HG02973 (cell line): ENCODE measurements around the gene MTLN.
"Not testable (repeated sequence)": the region's sequence is repeated elsewhere in the genome, so short reads cannot be mapped to it uniquely, and the experiment has no call there.

Experiments used
- ATAC-seq: cut with Tn5 transposase; IDR thresholded peaks from one replicate; pipeline ENCODE4 v1.9.1; 2021; ENCODE audit warnings: moderate library complexity; ENCODE audit not compliant: unreplicated experiment

MTLN gene

GRCh38 chr2:110204408-110205385, 7.7 kb downstream of the MTLN start, which contains the start of gene NPHP1:
TSS of gene NPHP1 (minus strand) at chr2:110205013. CDS start at chr2:110204968, 45 bp downstream.
- peak; percentile 91 for ATAC-seq

DNA sequence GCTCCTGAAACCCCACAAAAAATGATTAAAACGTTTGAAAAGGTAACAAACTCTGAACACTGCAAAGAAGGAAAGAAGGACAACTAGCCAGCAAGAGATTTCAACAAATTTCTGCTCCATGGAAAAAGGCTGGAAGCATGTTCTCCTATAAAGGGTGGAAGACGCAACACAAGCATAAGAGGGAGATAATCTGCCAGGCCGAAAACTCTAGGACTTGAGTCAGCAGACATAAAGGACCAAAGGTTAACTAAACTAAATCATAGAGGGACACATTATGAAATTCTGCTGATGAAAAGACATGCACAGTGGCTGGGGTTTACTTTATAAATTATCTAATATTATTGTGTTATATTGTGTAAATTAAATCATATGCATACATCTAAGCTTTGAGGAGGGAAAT, 14.3 kb downstream of the MTLN start:
- ATAC-seq: no peak

- ATAC-seq: no peak
Observed at GRCh38 chr2:110197452-110197851, 14.9 kb downstream of the MTLN start.

DNA sequence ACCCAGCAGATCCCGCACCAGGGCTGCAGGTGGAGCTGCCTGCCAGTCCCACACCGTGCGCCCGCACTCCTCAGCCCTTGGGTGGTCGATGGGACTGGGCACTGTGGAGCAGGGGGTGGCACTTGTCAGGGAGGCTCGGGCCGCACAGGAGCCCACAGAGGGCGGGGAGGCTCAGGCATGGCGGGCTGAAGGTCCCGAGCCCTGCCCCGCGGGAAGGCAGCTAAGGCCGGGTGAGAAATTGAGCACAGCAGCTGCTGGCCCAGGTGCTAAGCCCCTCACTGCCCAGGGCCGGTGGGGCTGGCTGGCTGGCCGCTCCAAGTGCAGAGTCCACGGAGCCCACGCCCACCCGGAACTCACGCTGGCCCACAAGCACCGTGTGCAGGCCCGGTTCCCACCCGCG, 22.2 kb downstream of the MTLN start:
- not testable (repeated sequence) for ATAC-seq

- ATAC-seq: no peak
Observed at GRCh38 chr2:110182449-110182848, 29.9 kb downstream of the MTLN start.

GRCh38 chr2:110180036-110180435, 32.3 kb downstream of the MTLN start:
- no peak for ATAC-seq

DNA sequence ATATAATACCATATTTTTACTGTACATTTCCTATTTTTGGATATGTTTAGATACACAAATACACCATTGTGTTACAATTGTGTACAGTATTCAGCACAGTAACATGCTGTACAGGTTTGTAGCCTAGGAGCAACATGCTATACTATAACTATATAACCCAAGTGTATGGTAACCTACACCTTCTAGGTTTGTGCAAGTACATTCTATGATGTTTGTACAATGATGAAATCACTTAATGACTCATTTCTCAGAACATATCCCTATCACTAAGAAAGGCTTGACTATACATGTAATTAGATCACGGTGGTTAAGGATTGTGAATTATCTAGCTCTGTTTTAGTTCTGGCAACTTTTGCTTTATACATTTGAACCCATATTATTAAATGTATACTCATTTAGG, 38.8 kb downstream of the MTLN start:
- no peak for ATAC-seq

GRCh38 chr2:110172506-110172905, 39.8 kb downstream of the MTLN start:
- ATAC-seq: no peak

DNA sequence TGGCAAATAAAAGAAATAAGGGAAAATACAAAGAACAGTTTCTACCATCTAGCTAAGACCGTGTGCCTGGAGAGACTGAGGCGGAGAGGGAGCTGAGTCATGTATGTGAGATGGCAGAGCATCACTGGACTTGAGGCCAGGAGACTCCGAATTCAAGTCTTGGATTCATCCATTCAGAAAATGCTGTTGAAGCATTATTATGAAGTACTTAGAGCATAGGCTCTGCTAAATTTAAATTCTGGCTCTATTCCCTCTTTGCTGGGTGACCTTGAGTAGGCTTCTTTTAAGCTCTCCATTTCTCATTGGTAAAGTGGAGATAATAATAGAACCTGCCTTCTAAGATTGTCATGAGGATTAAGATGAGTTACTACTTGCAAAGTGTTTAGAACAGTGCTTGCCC, 42.2 kb downstream of the MTLN start:
- no peak for ATAC-seq

GRCh38 chr2:110167326-110168000, 44.9 kb downstream of the MTLN start:
- ATAC-seq: no peak

DNA sequence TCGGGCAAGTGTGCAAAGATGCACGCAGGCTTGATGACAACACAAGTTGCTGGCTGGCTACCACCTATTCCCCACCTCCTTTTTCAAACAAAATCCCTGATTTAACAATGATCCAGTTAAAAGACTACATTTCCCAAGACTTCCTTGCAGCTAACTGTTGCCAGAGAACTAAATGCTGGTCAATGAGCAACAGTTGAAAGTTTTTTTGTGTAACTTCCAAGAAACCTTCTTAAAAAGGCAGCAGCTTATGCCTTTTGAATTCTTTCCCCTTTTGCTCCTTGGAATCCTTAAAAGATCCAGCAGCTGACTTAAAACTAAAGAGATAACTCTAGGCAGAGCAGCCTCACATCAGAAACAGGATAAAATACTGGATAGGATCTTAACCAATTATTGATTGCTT, 46.1 kb downstream of the MTLN start:
- ATAC-seq: no peak
